ENCODE data around the gene MEMO1. TPM values are rescaled to one million over a fixed set of nuclear protein-coding genes. Genes with fewer than 3 reads are reported as not detected.
A peak's percentile ranks its signal among the peaks of the same experiment; 100 is the strongest.
"Not testable (repeated sequence)": the region's sequence is repeated elsewhere in the genome, so short reads cannot be mapped to it uniquely, and the experiment has no call there.

Gene MEMO1
- total RNA-seq, 1 experiment from 2014 or later: 54.6 TPM

DNA sequence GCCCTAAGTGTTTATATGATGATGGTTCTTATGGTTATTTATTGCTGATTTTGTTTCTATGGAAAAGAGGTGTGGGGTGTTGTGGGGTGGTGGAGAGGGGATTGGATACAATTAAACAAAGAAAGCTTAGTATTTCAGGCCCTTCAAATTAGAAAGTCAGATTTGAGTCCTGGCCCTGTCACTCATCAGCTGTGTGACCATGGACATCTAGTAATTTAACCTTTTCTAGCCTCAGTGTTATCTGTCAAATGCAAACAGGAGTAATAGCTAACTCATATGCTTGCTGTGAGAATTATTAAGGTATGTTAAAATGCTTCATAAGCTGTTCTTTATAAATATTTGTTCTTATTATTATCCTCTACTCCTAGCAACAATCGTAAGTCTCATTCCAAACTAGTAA is 2.1 kb upstream of the MEMO1 start:
- CTCF ChIA-PET: interaction anchor here (0.8 to 1.0 kb wide), 2 partner anchors 25 to 31 kb away, joined by 3 read pairs; no protein-coding TSS in a partner anchor
- POLR2A ChIA-PET: interaction anchor here (0.6 to 1.9 kb wide), 8 partner anchors 10 to 134 kb away, joined by 3 to 8 read pairs (median 3); partner anchors contain the start of genes DPY30 and SPAST
- no peak for TF ChIP-seq CTCF (IDR thresholded peaks at IDR 0.05; ENCODE audit: unreplicated experiment)

GRCh38 chr2:32011485-32011960 is 715 bp upstream of the MEMO1 start:
- ChIA-PET POLR2A (interaction anchor here (0.7 to 1.6 kb wide), 6 partner anchors 8 to 265 kb away, joined by 3 to 20 read pairs (median 4); partner anchors contain the start of gene DPY30), CTCF (no interaction called here)
- intact Hi-C loops (cut with micrococcal nuclease): loop anchor here (2.0 kb wide), 1 partner anchor 51 kb away; the partner anchor contains the start of gene SPAST
- H3K36me3 Mint-ChIP-seq (ENCODE audit: insufficient read depth, unreplicated experiment): peaks cover 8% of the 10 kb centered on the region
- no peak for TF ChIP-seq CTCF (IDR thresholded peaks at IDR 0.05; ENCODE audit: unreplicated experiment)
- peak; percentile 4 for DNase-seq (ENCODE audit: unreplicated experiment)
- peak overlapping the region; percentile 86 for H3K4me3 Mint-ChIP-seq (ENCODE audit: unreplicated experiment)
- no peaks in the 10 kb centered on the region for H3K27me3 Mint-ChIP-seq (ENCODE audit: insufficient read depth, unreplicated experiment)
- peak overlapping the region; percentile 67 for H3K27ac Mint-ChIP-seq (ENCODE audit: low read depth, unreplicated experiment)
- H3K4me1 Mint-ChIP-seq (ENCODE audit: insufficient read depth, unreplicated experiment): peaks cover 17% of the 10 kb centered on the region
- no peaks in the 10 kb centered on the region for H3K9me3 Mint-ChIP-seq (ENCODE audit: unreplicated experiment)
- BruUV-seq (replicated peaks): TSS peak; percentile 90

More for the DNA sequence above, 2.1 kb upstream of the MEMO1 start:
- H3K27me3 Mint-ChIP-seq (ENCODE audit: insufficient read depth, unreplicated experiment): no peaks in the 10 kb centered on the region
- no TSS peak for BruUV-seq (replicated peaks)
- peaks cover 5% of the 10 kb centered on the region for H3K4me1 Mint-ChIP-seq (ENCODE audit: insufficient read depth, unreplicated experiment)
- H3K36me3 Mint-ChIP-seq (ENCODE audit: insufficient read depth, unreplicated experiment): peaks cover 15% of the 10 kb centered on the region
- intact Hi-C loops (cut with micrococcal nuclease): no loop called here
- DNase-seq (ENCODE audit: unreplicated experiment): no peak
- H3K9me3 Mint-ChIP-seq (ENCODE audit: unreplicated experiment): no peaks in the 10 kb centered on the region
- no peak overlapping the region for H3K27ac Mint-ChIP-seq (ENCODE audit: low read depth, unreplicated experiment)
- no peak overlapping the region for H3K4me3 Mint-ChIP-seq (ENCODE audit: unreplicated experiment)

GRCh38 chr2:32010280-32010669 is 533 bp downstream of the MEMO1 start:
- intact Hi-C loops (cut with micrococcal nuclease): loop anchor here (2.0 kb wide), 1 partner anchor 53 kb away; the partner anchor contains the start of gene SPAST
- H3K9me3 Mint-ChIP-seq (ENCODE audit: unreplicated experiment); BruUV-seq (replicated peaks); H3K27me3 Mint-ChIP-seq (ENCODE audit: insufficient read depth, unreplicated experiment); CTCF ChIA-PET; H3K36me3 Mint-ChIP-seq (ENCODE audit: insufficient read depth, unreplicated experiment); H3K27ac Mint-ChIP-seq (ENCODE audit: low read depth, unreplicated experiment): not testable (repeated sequence)
- POLR2A ChIA-PET: interaction anchor here (0.9 to 1.6 kb wide), 3 partner anchors 10 to 54 kb away, joined by 4 to 20 read pairs (median 5); partner anchors contain the start of genes DPY30 and SPAST
- DNase-seq (ENCODE audit: unreplicated experiment): peak; percentile 55
- H3K4me3 Mint-ChIP-seq (ENCODE audit: unreplicated experiment): peak overlapping the region; percentile 86
- peaks cover 24% of the 10 kb centered on the region for H3K4me1 Mint-ChIP-seq (ENCODE audit: insufficient read depth, unreplicated experiment)

GRCh38 chr2:32009516-32010256 is 1.1 kb downstream of the MEMO1 start:
- no TSS peak for BruUV-seq (replicated peaks)
- peak overlapping the region; percentile 46 for H3K27ac Mint-ChIP-seq (ENCODE audit: low read depth, unreplicated experiment)
- CTCF ChIA-PET: interaction anchor here (0.6 to 1.9 kb wide), 3 partner anchors 22 to 608 kb away, joined by 3 to 7 read pairs (median 6); partner anchors contain the start of gene SPAST
- DNase-seq (ENCODE audit: unreplicated experiment): peak; percentile 32
- no peaks in the 10 kb centered on the region for H3K27me3 Mint-ChIP-seq (ENCODE audit: insufficient read depth, unreplicated experiment)
- H3K36me3 Mint-ChIP-seq (ENCODE audit: insufficient read depth, unreplicated experiment): no peaks in the 10 kb centered on the region
- TF ChIP-seq CTCF (IDR thresholded peaks at IDR 0.05; ENCODE audit: unreplicated experiment): no peak
- peak overlapping the region; percentile 86 for H3K4me3 Mint-ChIP-seq (ENCODE audit: unreplicated experiment)
- intact Hi-C loops (cut with micrococcal nuclease): loop anchor here (2.0 to 10.0 kb wide), 3 partner anchors 53 to 125 kb away; partner anchors contain the start of gene SPAST
- H3K4me1 Mint-ChIP-seq (ENCODE audit: insufficient read depth, unreplicated experiment): peaks cover 28% of the 10 kb centered on the region
- no peaks in the 10 kb centered on the region for H3K9me3 Mint-ChIP-seq (ENCODE audit: unreplicated experiment)
- POLR2A ChIA-PET: interaction anchor here (0.9 to 2.8 kb wide), 10 partner anchors 9 to 156 kb away, joined by 3 to 27 read pairs (median 6); partner anchors contain the start of genes DPY30, SLC30A6 and SPAST

Measured in MCF 10A (cell line).